ENCODE measurements around the gene UTY. TPM values are rescaled to one million over a fixed set of nuclear protein-coding genes. Genes with fewer than 3 reads are reported as not detected.

The UTY gene
- total and polyA plus RNA-seq, 5 experiments from 2014 or later, result 71.7 to 77.8 TPM; not detected in 3

DNA sequence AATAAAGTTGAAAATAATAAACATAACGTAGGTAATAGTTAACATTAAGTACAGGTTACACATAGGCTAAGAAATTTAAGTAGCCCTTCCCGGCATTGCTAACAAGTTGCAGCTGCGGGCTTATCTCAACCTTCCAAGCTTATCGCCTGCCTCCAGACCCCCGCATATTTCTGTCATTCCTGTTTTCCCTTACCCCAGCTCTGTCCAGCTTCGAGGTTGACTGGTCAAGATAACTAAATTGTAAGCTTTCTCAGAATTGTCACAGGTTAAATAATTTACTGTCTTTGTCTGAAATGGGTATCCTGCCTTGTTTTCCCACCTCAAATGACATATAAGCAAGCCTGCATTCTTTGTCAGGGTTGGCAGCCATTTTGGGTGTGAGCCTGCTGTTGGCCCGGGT is 36.7 kb downstream of the UTY start:
- peak overlapping the region in 2 of 10 donors; percentile 32 to 36 for H3K27ac Mint-ChIP-seq
- DNase-seq, result no peak
- no peak for ATAC-seq
- peaks cover 0 to 84% (median 3%) of the 10 kb centered on the region in 3 donors for H3K36me3 Mint-ChIP-seq
- no peaks in the 10 kb centered on the region for H3K27me3 Mint-ChIP-seq
- no peaks in the 10 kb centered on the region for H3K9me3 Mint-ChIP-seq
- POLR2A ChIA-PET, result no interaction called here
- no peak overlapping the region for H3K4me3 Mint-ChIP-seq
- peaks cover 38 to 60% (median 50%) of the 10 kb centered on the region in 4 donors for H3K4me1 Mint-ChIP-seq

DNA sequence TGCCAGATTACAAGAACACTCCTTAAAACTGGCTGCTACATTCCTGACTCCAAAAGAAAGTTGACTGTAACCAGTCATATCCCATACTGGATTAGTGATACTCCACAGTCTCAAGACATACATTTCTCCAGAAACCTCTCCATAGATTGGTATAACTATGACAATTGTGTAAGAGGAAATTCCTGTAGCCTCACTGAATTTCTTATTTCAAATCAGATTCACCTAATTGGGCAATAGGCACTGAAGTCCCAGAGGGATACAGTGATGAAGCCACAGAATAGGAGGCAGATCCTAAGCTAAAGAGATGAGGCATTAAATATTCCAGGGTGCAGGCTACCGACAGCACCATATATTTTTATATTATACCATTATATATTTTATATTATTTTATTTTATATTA is 39.0 kb downstream of the UTY start:
- no peak overlapping the region for H3K4me3 Mint-ChIP-seq
- POLR2A ChIA-PET, result no interaction called here
- no peaks in the 10 kb centered on the region for H3K9me3 Mint-ChIP-seq
- H3K27ac Mint-ChIP-seq, result peak overlapping the region in 4 of 10 donors; percentile 18 to 63 (median 30)
- H3K36me3 Mint-ChIP-seq, result peaks cover 0 to 86% (median 2%) of the 10 kb centered on the region in 3 donors
- H3K4me1 Mint-ChIP-seq, result peaks cover 49 to 59% (median 55%) of the 10 kb centered on the region in 4 donors
- H3K27me3 Mint-ChIP-seq, result no peaks in the 10 kb centered on the region
- DNase-seq (no peak), ATAC-seq (no peak)

DNA sequence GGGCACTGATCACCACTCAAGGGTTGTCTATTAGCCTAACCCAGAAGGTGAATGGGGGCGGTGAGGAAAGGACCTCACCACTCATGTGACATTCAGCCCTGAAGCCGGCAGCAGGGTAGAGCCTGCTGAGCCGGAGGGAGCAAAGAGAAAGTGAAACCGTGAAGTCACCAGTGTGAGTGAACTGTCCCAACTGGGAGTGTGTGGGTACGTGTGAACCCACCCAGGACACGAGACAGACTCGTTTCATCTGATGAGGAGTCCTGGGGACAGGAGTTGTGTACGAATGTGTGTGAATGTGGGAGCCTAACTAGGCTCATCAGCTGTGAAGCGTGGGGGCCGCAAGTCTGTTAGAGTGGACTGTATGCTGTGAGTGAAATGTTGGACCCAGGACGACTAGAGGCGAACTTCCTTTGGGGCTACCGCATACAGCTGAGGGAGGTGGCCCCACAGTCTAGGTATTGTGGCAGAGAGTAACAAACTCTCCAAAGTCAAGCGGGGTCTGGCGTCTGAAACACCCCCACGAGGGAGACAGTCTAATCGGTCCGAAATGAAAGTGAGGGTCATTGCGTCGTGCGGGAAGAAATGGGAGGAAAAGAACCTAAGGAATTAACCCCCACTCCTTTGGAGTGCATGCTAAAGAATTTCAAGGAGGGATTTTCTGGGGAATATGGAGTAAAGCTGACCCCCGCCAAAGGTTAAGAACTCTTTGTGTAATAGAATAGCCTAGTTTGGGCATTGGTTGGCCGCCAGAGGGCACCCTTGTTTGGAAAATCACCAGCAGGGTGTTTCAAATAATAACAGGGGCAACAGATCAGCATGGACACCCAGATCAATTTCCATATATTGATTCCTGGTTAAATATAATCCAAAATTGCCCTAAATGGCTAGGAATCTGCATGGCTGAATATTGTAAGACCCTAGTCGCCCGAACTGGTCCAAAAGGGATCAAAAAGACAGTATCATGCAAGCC is 43.6 kb downstream of the UTY start:
- Mint-ChIP-seq H3K27me3 (no peaks in the 10 kb centered on the region), H3K27ac (peak overlapping the region in 5 of 10 donors; percentile 84 to 98 (median 94)), H3K36me3 (peaks cover 0 to 87% (median 21%) of the 10 kb centered on the region in 3 donors), H3K9me3 (peaks cover 0 to 22% (median 0%) of the 10 kb centered on the region in 9 donors), H3K4me3 (peak overlapping the region in 6 of 10 donors; percentile 84 to 97 (median 94)), H3K4me1 (peaks cover 49 to 70% (median 57%) of the 10 kb centered on the region in 4 donors)
- DNase-seq (peak in 7 of 10 donors; percentile 27 to 68 (median 47)), ATAC-seq (peak; percentile 88)
- POLR2A ChIA-PET, result no interaction called here

GRCh38 chrY:13435206-13435967 is 44.4 kb downstream of the UTY start:
- Mint-ChIP-seq H3K36me3 (peaks cover 0 to 90% (median 29%) of the 10 kb centered on the region in 3 donors), H3K27ac (peak overlapping the region in 5 of 10 donors; percentile 84 to 98 (median 94)), H3K27me3 (no peaks in the 10 kb centered on the region), H3K4me3 (peak overlapping the region in 6 of 10 donors; percentile 84 to 97 (median 94)), H3K9me3 (peaks cover 0 to 31% (median 0%) of the 10 kb centered on the region in 9 donors), H3K4me1 (peaks cover 49 to 67% (median 54%) of the 10 kb centered on the region in 4 donors)
- ATAC-seq, result no peak
- peak in 1 of 10 donors; percentile 26 for DNase-seq
- POLR2A ChIA-PET, result no interaction called here

DNA sequence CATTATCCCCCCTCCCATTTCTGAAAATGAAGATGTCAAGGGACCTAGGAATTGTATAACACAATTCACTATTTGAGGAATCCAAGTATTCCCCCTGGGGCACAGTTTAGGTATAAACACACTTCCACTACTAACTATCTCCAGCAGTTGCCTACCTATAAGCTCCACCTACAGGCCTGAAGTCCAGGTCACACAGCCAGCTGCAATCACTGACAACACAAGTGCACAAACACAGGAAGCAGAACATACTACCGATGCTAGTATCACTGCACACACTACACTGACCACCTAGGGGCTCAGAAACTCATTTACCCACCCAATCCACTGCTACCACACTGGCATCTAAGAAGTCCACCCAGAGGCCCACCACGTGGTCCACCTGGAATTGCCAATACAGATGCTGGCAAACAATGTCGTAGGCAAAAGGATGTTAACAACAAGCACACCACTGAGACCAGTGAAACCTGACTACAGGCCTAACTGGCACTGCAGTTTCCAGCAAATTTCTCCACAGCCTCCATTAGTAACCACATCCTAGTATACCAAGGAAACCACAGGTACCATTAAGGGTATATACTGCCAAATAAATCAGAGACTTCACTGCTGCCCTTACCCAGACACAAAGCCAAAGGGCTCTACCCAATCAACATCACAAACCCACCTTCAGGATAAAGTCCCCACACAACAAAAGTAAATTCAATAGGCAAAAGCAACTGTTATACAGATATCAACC is 47.4 kb downstream of the UTY start:
- no peaks in the 10 kb centered on the region for H3K27me3 Mint-ChIP-seq
- peak overlapping the region in 5 of 10 donors; percentile 0 to 38 (median 6) for H3K4me3 Mint-ChIP-seq
- H3K9me3 Mint-ChIP-seq, result peaks cover 0 to 47% (median 0%) of the 10 kb centered on the region in 9 donors
- H3K36me3 Mint-ChIP-seq, result peaks cover 0 to 96% (median 57%) of the 10 kb centered on the region in 3 donors
- POLR2A ChIA-PET, result no interaction called here
- H3K27ac Mint-ChIP-seq, result peak overlapping the region in 4 of 10 donors; percentile 25 to 94 (median 64)
- no peak for ATAC-seq
- DNase-seq, result no peak
- peaks cover 39 to 54% (median 44%) of the 10 kb centered on the region in 4 donors for H3K4me1 Mint-ChIP-seq

DNA sequence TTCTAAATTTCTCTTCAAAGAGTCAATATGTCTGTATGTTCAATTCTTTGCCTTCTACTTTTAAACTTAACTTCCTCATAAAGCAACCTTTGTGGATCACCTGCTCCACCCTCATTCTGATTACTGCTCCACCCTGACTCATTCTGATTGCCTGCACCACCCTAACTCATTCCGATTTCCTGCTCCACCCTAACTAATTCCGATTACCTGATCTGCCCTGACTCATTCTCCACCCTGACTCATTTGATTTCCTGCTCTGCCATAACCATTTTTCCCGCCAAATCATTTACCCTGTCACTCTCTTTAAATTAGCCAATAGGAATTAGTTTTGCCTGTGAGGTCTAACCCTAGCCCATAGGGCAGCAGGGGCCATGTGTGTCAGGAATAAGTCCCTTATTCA is 50.3 kb downstream of the UTY start:
- Mint-ChIP-seq H3K4me1 (peaks cover 29 to 52% (median 38%) of the 10 kb centered on the region in 4 donors), H3K27me3 (no peaks in the 10 kb centered on the region), H3K9me3 (peaks cover 0 to 68% (median 0%) of the 10 kb centered on the region in 9 donors), H3K4me3 (peak overlapping the region in 1 of 10 donors; percentile 11), H3K27ac (no peak overlapping the region), H3K36me3 (peaks cover 0 to 98% (median 75%) of the 10 kb centered on the region in 3 donors)
- DNase-seq, result no peak
- POLR2A ChIA-PET, result no interaction called here
- no peak for ATAC-seq

GRCh38 chrY:13423281-13423732 is 56.5 kb downstream of the UTY start:
- no peaks in the 10 kb centered on the region for H3K27me3 Mint-ChIP-seq
- ATAC-seq, result peak in 1 of 2 donors; percentile 35
- H3K36me3 Mint-ChIP-seq, result peaks cover 0 to 79% (median 38%) of the 10 kb centered on the region in 3 donors
- DNase-seq, result no peak
- peaks cover 0 to 23% (median 0%) of the 10 kb centered on the region in 9 donors for H3K9me3 Mint-ChIP-seq
- POLR2A ChIA-PET, result no interaction called here
- H3K27ac Mint-ChIP-seq, result peak overlapping the region in 2 of 10 donors; percentile 40 to 83
- peaks cover 50 to 75% (median 65%) of the 10 kb centered on the region in 4 donors for H3K4me1 Mint-ChIP-seq
- peak overlapping the region in 4 of 10 donors; percentile 14 to 75 (median 34) for H3K4me3 Mint-ChIP-seq

- POLR2A ChIA-PET, result no interaction called here
- Mint-ChIP-seq H3K9me3 (no peaks in the 10 kb centered on the region), H3K36me3 (peaks cover 0 to 53% (median 2%) of the 10 kb centered on the region in 3 donors), H3K27ac (peak overlapping the region in 4 of 10 donors; percentile 39 to 73 (median 52)), H3K4me3 (peak overlapping the region in 1 of 10 donors; percentile 57), H3K4me1 (peaks cover 38 to 53% (median 51%) of the 10 kb centered on the region in 4 donors), H3K27me3 (no peaks in the 10 kb centered on the region)
- ATAC-seq, result no peak
- no peak for DNase-seq
Observed at GRCh38 chrY:13416869-13417661, 62.8 kb downstream of the UTY start.

GRCh38 chrY:13415556-13415955 is 64.3 kb downstream of the UTY start:
- Mint-ChIP-seq H3K36me3 (peaks cover 0 to 62% (median 2%) of the 10 kb centered on the region in 3 donors), H3K27ac (no peak overlapping the region), H3K9me3 (no peaks in the 10 kb centered on the region), H3K4me1 (peaks cover 32 to 49% (median 44%) of the 10 kb centered on the region in 4 donors), H3K27me3 (no peaks in the 10 kb centered on the region), H3K4me3 (no peak overlapping the region)
- no peak for DNase-seq
- POLR2A ChIA-PET, result no interaction called here
- ATAC-seq, result no peak

GRCh38 chrY:13398876-13399275 is 81.0 kb downstream of the UTY start:
- ATAC-seq (no peak), DNase-seq (no peak)
- Mint-ChIP-seq H3K9me3 (no peaks in the 10 kb centered on the region), H3K4me1 (peaks cover 10 to 29% (median 23%) of the 10 kb centered on the region in 4 donors), H3K4me3 (no peak overlapping the region), H3K36me3 (peaks cover 0 to 75% (median 3%) of the 10 kb centered on the region in 3 donors), H3K27me3 (no peaks in the 10 kb centered on the region), H3K27ac (peak overlapping the region in 1 of 10 donors; percentile 29)
- POLR2A ChIA-PET, result no interaction called here

DNA sequence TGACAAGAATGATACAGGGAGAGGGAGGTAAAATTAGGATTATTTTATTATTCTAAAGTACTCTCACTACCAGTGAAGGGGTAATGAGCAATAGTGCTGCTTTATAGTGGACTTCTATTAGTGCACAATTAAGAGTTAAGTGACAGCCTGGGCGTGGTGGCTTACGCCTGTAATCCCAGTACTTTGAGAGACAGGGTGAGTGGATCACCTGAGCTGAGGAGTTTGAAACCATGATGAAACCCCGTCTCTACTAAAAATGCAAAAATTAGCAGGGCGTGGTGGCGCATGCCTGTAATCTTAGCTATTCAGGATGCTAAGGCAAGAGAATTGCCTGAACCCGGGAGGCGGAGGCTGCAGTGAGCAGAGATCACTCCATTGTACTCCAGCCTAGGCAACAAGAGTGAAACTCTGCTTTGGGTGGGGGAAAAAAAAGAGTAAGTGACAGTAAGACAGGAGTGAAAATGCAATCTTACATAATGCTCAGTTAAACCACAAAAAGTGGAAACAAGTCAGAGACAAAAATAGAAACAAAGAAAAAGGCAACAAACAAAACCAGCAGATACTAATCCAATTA is 98.6 kb downstream of the UTY start:
- H3K9me3 Mint-ChIP-seq, result peaks cover 0 to 15% (median 0%) of the 10 kb centered on the region in 9 donors
- peaks cover 0 to 18% (median 14%) of the 10 kb centered on the region in 4 donors for H3K4me1 Mint-ChIP-seq
- DNase-seq (no peak), ATAC-seq (no peak)
- POLR2A ChIA-PET, result no interaction called here
- peak overlapping the region in 1 of 10 donors; percentile 37 for H3K4me3 Mint-ChIP-seq
- H3K27me3 Mint-ChIP-seq, result no peaks in the 10 kb centered on the region
- peak overlapping the region in 5 of 10 donors; percentile 8 to 75 (median 51) for H3K27ac Mint-ChIP-seq
- peaks cover 0 to 77% (median 14%) of the 10 kb centered on the region in 3 donors for H3K36me3 Mint-ChIP-seq

Measured in naive thymus-derived CD8-positive, alpha-beta T cell (primary cell).